Measurements from ENCODE around the gene CDH2. TPM values are rescaled to one million over a fixed set of nuclear protein-coding genes. Genes with fewer than 3 reads are reported as not detected.

CDH2 gene
- polyA plus RNA-seq, 1 donor (not counting 4 experiments of a cell fraction or from before 2014, with no cell fraction given): 0.46 TPM

DNA sequence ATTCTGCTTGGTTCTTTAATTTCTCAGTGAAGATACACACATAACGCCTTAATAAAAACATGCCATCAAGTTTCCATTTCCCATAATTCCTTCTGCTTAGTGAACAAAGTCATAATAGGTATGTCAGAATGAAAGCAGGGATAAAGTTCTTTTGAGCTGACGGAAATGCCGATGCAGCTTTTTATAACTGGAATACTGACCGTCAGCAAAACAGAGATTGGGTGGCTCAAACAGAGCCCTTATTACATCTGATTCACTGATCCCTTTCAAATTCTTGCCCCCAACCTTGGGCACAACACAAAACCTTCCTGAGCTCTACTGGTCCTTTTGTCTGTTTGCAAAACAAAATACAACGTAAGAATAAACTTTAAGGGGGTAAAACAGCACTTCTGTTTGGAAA is 140.4 kb downstream of the CDH2 start:
- TF ChIP-seq, protein P1, sequence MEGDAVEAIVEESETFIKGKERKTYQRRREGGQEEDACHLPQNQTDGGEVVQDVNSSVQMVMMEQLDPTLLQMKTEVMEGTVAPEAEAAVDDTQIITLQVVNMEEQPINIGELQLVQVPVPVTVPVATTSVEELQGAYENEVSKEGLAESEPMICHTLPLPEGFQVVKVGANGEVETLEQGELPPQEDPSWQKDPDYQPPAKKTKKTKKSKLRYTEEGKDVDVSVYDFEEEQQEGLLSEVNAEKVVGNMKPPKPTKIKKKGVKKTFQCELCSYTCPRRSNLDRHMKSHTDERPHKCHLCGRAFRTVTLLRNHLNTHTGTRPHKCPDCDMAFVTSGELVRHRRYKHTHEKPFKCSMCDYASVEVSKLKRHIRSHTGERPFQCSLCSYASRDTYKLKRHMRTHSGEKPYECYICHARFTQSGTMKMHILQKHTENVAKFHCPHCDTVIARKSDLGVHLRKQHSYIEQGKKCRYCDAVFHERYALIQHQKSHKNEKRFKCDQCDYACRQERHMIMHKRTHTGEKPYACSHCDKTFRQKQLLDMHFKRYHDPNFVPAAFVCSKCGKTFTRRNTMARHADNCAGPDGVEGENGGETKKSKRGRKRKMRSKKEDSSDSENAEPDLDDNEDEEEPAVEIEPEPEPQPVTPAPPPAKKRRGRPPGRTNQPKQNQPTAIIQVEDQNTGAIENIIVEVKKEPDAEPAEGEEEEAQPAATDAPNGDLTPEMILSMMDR (optimal IDR thresholded peaks at IDR 0.05 in 1 of 3, IDR thresholded peaks at IDR 0.05 in 1 of 3, conservative IDR thresholded peaks at IDR 0.05 in 1 of 3; ENCODE audit: extremely low read depth in 1 of 3, insufficient read depth in 2 of 3, low read length in 3 of 3): no peak
- no peak for TF ChIP-seq EZH2 (IDR thresholded peaks at IDR 0.05; ENCODE audit: low read length)
- no peak overlapping the region for H3K4me2 ChIP-seq (ENCODE audit: control insufficient read depth, extremely low read depth, insufficient read depth, low read depth, low read length)
- H3K27me3 ChIP-seq (ENCODE audit: control insufficient read depth, extremely low read depth, insufficient read depth, low read length): no peaks in the 10 kb centered on the region
- H3K9me1 ChIP-seq (ENCODE audit: control insufficient read depth, extremely low read depth, insufficient read depth, low read length): no peaks in the 10 kb centered on the region
- no peaks in the 10 kb centered on the region for H4K20me1 ChIP-seq (ENCODE audit: control insufficient read depth, extremely low read depth, insufficient read depth, low read length)
- no peaks in the 10 kb centered on the region for H3K36me3 ChIP-seq (ENCODE audit: control insufficient read depth in 2 of 2, extremely low read depth in 1 of 2, insufficient read depth in 2 of 2, low read length in 2 of 2)
- H3K9ac ChIP-seq (ENCODE audit: control insufficient read depth, extremely low read depth, insufficient read depth, low read length): no peak overlapping the region
- DNase-seq (ENCODE audit: low read depth, low spot score) (no peak), FAIRE-seq (no peak)
- no peak overlapping the region for H3K4me3 ChIP-seq (ENCODE audit: control insufficient read depth in 2 of 3, extremely low read depth in 1 of 3, insufficient read depth in 2 of 3, low read depth in 1 of 3, low read length in 3 of 3)
- dilution Hi-C loops (cut with MboI; ENCODE audit: extremely low pct_ligation_motif_present, low sequenced_read_pairs): no loop called here
- H3K27ac ChIP-seq (ENCODE audit: control insufficient read depth, insufficient read depth, low read length): no peak overlapping the region
- no peaks in the 10 kb centered on the region for H3K9me3 ChIP-seq (ENCODE audit: control insufficient read depth, low read depth, low read length)
- no peak overlapping the region for H2AFZ ChIP-seq (ENCODE audit: control insufficient read depth, low read length)
- H3K4me1 ChIP-seq (ENCODE audit: control insufficient read depth, extremely low read depth, insufficient read depth, low read length): peaks cover 3% of the 10 kb centered on the region
- H3K79me2 ChIP-seq (ENCODE audit: control insufficient read depth, insufficient read depth, low read length): no peaks in the 10 kb centered on the region

DNA sequence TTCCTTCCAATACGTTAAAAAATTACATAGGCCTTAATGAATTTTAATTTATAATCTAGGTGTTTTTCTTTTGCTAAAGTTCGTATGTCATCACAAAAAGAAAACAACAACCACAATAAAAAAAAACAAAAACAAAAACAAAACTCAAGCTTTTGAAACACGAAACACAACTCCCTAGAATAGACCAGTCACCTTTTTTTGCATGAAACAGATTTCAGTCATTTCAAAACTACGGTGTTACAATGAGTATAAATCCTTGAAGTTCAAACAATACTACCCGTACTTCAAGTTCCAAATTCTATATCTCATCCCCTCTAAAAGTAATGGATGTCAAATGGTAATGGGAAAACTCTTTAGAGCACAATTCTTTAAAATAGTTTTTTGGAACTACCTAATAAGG is 142.4 kb downstream of the CDH2 start:
- no peak for DNase-seq (ENCODE audit: low read depth, low spot score)
- no peak overlapping the region for H3K4me2 ChIP-seq (ENCODE audit: control insufficient read depth, extremely low read depth, insufficient read depth, low read depth, low read length)
- no peaks in the 10 kb centered on the region for H3K9me3 ChIP-seq (ENCODE audit: control insufficient read depth, low read depth, low read length)
- H3K9ac ChIP-seq (ENCODE audit: control insufficient read depth, extremely low read depth, insufficient read depth, low read length): no peak overlapping the region
- no peak for FAIRE-seq
- no peaks in the 10 kb centered on the region for H3K79me2 ChIP-seq (ENCODE audit: control insufficient read depth, insufficient read depth, low read length)
- no peaks in the 10 kb centered on the region for H3K9me1 ChIP-seq (ENCODE audit: control insufficient read depth, extremely low read depth, insufficient read depth, low read length)
- no peaks in the 10 kb centered on the region for H4K20me1 ChIP-seq (ENCODE audit: control insufficient read depth, extremely low read depth, insufficient read depth, low read length)
- dilution Hi-C loops (cut with MboI; ENCODE audit: extremely low pct_ligation_motif_present, low sequenced_read_pairs): no loop called here
- H3K4me1 ChIP-seq (ENCODE audit: control insufficient read depth, extremely low read depth, insufficient read depth, low read length): peaks cover 3% of the 10 kb centered on the region
- H3K4me3 ChIP-seq (ENCODE audit: control insufficient read depth in 2 of 3, extremely low read depth in 1 of 3, insufficient read depth in 2 of 3, low read depth in 1 of 3, low read length in 3 of 3): no peak overlapping the region
- H3K36me3 ChIP-seq (ENCODE audit: control insufficient read depth in 2 of 2, extremely low read depth in 1 of 2, insufficient read depth in 2 of 2, low read length in 2 of 2): no peaks in the 10 kb centered on the region
- no peak overlapping the region for H3K27ac ChIP-seq (ENCODE audit: control insufficient read depth, insufficient read depth, low read length)
- H3K27me3 ChIP-seq (ENCODE audit: control insufficient read depth, extremely low read depth, insufficient read depth, low read length): no peaks in the 10 kb centered on the region
- TF ChIP-seq EZH2 (IDR thresholded peaks at IDR 0.05; ENCODE audit: low read length): no peak
- TF ChIP-seq, protein P1 (optimal IDR thresholded peaks at IDR 0.05 in 1 of 3, IDR thresholded peaks at IDR 0.05 in 1 of 3, conservative IDR thresholded peaks at IDR 0.05 in 1 of 3; ENCODE audit: extremely low read depth in 1 of 3, insufficient read depth in 2 of 3, low read length in 3 of 3): no peak
- no peak overlapping the region for H2AFZ ChIP-seq (ENCODE audit: control insufficient read depth, low read length)

Measured in keratinocyte (primary cell).